HepG2 (cell line): Measurements from ENCODE around the gene USP10. TPM values are rescaled to one million over a fixed set of nuclear protein-coding genes. Genes with fewer than 3 reads are reported as not detected.

ENCODE experiments used
- ARID2 ChIP-seq: sonication (generic); formaldehyde crosslinking; IDR thresholded peaks from 2 replicates; pipeline ENCODE4 v1.8.1; 2022; ENCODE audit warnings: mild to moderate bottlenecking, missing genetic modification reagents, borderline replicate concordance
- ARNT ChIP-seq: fragments of 450-650 bp; IDR thresholded peaks from 2 replicates; pipeline ENCODE4 v1.6.1; 2017
- BHLHE40 ChIP-seq: IDR thresholded peaks from 2 replicates; pipeline ENCODE4 v1.6.1; 2011; ENCODE audit warnings: low read length, improper control_type of control experiment
- HMGXB4 ChIP-seq, 2 experiments: sonication (generic) in 1 of 2; formaldehyde crosslinking in 1 of 2; IDR thresholded peaks; 2 replicates each; pipeline versions ENCODE4 v1.4.0 to v1.6.1; 2018 to 2020; ENCODE audit warnings: missing genetic modification reagents in 2 of 2, borderline replicate concordance in 1 of 2, low read depth in 1 of 2, mild to moderate bottlenecking in 1 of 2, missing biosample characterization in 1 of 2
- HNF4A ChIP-seq: sonication (generic); formaldehyde crosslinking; IDR thresholded peaks from 2 replicates; pipeline ENCODE4 v1.4.0; 2020; ENCODE audit warnings: missing genetic modification reagents
- HNRNPUL1 ChIP-seq: fragments of 200-400 bp; formaldehyde crosslinking; IDR thresholded peaks from 2 replicates; pipeline ENCODE4 v1.6.1; 2017; ENCODE audit warnings: low read depth, mild to moderate bottlenecking, low read length, moderate library complexity
- KAT7 ChIP-seq: IDR thresholded peaks from 2 replicates; pipeline ENCODE4 v1.6.1; 2018; ENCODE audit warnings: borderline replicate concordance, missing compliant biosample characterization
- KAT8 ChIP-seq: IDR thresholded peaks from 2 replicates; pipeline ENCODE4 v1.6.1; 2016; ENCODE audit warnings: missing genetic modification reagents, missing compliant biosample characterization
- MAFK ChIP-seq, 2 experiments: IDR thresholded peaks in 1 of 2; conservative IDR thresholded peaks in 1 of 2; 2 replicates each; pipeline ENCODE4 v1.6.1; 2011; ENCODE audit warnings: improper control_type of control experiment in 2 of 2, low read length in 2 of 2
- MIXL1 ChIP-seq: IDR thresholded peaks from 2 replicates; pipeline ENCODE4 v1.6.1; 2016
- MTF2 ChIP-seq: sonication (generic); formaldehyde crosslinking; IDR thresholded peaks from 2 replicates; pipeline ENCODE4 v1.5.0; 2020; ENCODE audit warnings: missing genetic modification reagents, borderline replicate concordance
- PLSCR1 ChIP-seq: sonication (generic); formaldehyde crosslinking; IDR thresholded peaks from 2 replicates; pipeline ENCODE4 v1.5.0; 2020; ENCODE audit warnings: missing genetic modification reagents, mild to moderate bottlenecking, borderline replicate concordance
- RAD21 ChIP-seq: fragments of 450-650 bp; formaldehyde crosslinking; IDR thresholded peaks from 2 replicates; pipeline ENCODE4 v1.5.0; 2020; ENCODE audit warnings: mild to moderate bottlenecking
- SRSF9 ChIP-seq: fragments of 200-400 bp; formaldehyde crosslinking; IDR thresholded peaks from 2 replicates; pipeline ENCODE4 v1.6.1; 2018; ENCODE audit warnings: borderline replicate concordance, mild to moderate bottlenecking, low read depth, low read length; ENCODE audit not compliant: insufficient read depth, poor library complexity, severe bottlenecking
- USF2 ChIP-seq, 2 experiments: sonication (generic) in 1 of 2; formaldehyde crosslinking in 1 of 2; IDR thresholded peaks; 2 replicates each; pipeline versions ENCODE4 v1.5.1 to v1.6.1; 2011 to 2020; ENCODE audit warnings: borderline replicate concordance in 1 of 2, low read depth in 1 of 2, low read length in 1 of 2, mild to moderate bottlenecking in 1 of 2, missing genetic modification reagents in 1 of 2, moderate library complexity in 1 of 2
- WIZ ChIP-seq: sonication (generic); formaldehyde crosslinking; IDR thresholded peaks from 2 replicates; pipeline ENCODE4 v1.5.1; 2020; ENCODE audit warnings: mild to moderate bottlenecking, missing genetic modification reagents
- ZNF446 ChIP-seq: sonication (generic); formaldehyde crosslinking; IDR thresholded peaks from 2 replicates; pipeline ENCODE4 v1.5.0; 2020; ENCODE audit warnings: mild to moderate bottlenecking, missing genetic modification reagents
- ZNF567 ChIP-seq: sonication (generic); formaldehyde crosslinking; IDR thresholded peaks from 2 replicates; pipeline ENCODE4 v1.8.1; 2023; ENCODE audit warnings: mild to moderate bottlenecking, missing genetic modification reagents, borderline replicate concordance
- ZSCAN9 ChIP-seq: IDR thresholded peaks from 2 replicates; pipeline ENCODE4 v1.6.1; 2016; ENCODE audit warnings: borderline replicate concordance
- ZXDC ChIP-seq: sonication (generic); formaldehyde crosslinking; IDR thresholded peaks from 2 replicates; pipeline ENCODE4 v1.5.0; 2020; ENCODE audit warnings: mild to moderate bottlenecking, missing genetic modification reagents
- polyA plus RNA-seq, 8 experiments: library from polyadenylated mRNA; depleted of rRNA in 3 of 8; stranded (reverse) in 7 of 8; unstranded in 1 of 8; fragments of >200 nt; fragmentation: Illumina TruSeq in 4 of 8; extraction: Trizol in 4 of 8; gene quantifications; 2 replicates each; pipeline versions ENCODE4 v1.2.1 to v1.2.3, GENCODE V29; 2011 to 2016; ENCODE audit warnings: low read depth in 4 of 8, missing spikeins in 1 of 8, mixed read lengths in 1 of 8; ENCODE audit not compliant: insufficient read depth in 1 of 8
- total RNA-seq, 5 experiments: library from RNA; depleted of rRNA; stranded (reverse); fragments of >200 nt; fragmentation: Illumina TruSeq; extraction: Trizol; gene quantifications; 2 replicates each; pipeline ENCODE4 v1.2.3, GENCODE V29; 2016; ENCODE audit warnings: low read depth in 1 of 5

Gene USP10
- total and polyA plus RNA-seq, 2 of the 13 experiments (the other 11 are each of a cell fraction or from before 2014, with no cell fraction given), result 79.1 to 122 TPM

DNA sequence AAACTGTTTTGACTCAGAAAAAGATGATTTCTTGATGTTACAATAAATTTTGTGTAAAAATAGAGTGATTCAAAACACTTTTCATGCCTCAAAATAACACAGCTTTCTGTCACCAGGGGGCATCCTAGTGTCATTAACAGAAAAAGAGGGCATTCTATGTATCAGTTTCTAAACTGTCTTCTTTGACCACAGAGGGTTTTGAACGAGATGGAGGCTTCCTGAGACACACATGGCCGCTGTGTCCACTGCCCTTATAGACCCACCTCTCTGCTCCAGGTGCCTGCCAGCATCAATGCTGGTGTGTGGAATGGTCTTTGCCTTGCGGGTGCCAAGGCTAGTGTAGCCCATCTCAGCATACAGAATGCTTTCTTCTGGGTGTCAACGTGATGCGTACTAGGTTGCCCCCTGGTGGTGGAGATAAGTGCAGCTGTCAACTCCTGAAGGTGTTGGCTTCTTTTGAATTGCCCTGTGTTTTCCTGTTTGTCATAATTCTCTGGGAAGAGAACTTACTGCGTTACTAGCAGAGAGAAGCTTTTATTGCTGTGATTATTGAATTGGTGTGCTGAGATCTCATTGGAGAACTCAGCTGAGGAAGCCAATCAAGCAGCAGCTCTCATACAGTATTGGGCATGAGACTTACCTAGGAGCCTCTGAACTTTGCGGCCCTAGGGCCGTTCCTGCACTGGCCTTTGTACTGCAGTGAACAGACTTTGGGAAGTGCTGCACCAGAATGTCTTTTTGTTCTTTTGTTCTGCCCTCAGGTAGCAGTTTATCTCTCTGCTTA, 38.6 kb downstream of the USP10 start (continued):
- TF ChIP-seq HMGXB4 (CRISPR knock-in tag; IDR thresholded peaks at IDR 0.05; ENCODE audit: borderline replicate concordance in 1 of 2, low read depth in 1 of 2) (peak; percentile 71 to 72; a peak in 2 of 4 replicates), KAT7 (CRISPR knock-in tag) (no peak), BHLHE40 (0 out of 2 replicates have a peak, but pooled peaks have one; percentile 4), RAD21 (peak; percentile 39), HNRNPUL1 (no peak), ZXDC (CRISPR knock-in tag) (no peak), ARNT (no peak), MTF2 (CRISPR knock-in tag) (no peak), HNF4A (peak; percentile 39; the same call in 1 of the 2 replicates), ZNF567 (CRISPR knock-in tag) (0 out of 2 replicates have a peak, but pooled peaks have one; percentile 31), USF2 (IDR thresholded peaks at IDR 0.05; ENCODE audit: low read depth, low read length) (0 out of 2 replicates have a peak, but pooled peaks have one; percentile 1), USF2 (CRISPR knock-in tag; IDR thresholded peaks at IDR 0.05; ENCODE audit: borderline replicate concordance) (no peak), WIZ (CRISPR knock-in tag) (no peak), ZSCAN9 (no peak), PLSCR1 (CRISPR knock-in tag) (no peak), MIXL1 (CRISPR knock-in tag) (peak; percentile 44; the same call in 1 of the 2 replicates), ZNF446 (CRISPR knock-in tag) (0 out of 2 replicates have a peak, but pooled peaks have one; percentile 15), KAT8 (no peak), SRSF9 (no peak), ARID2 (CRISPR knock-in tag) (no peak), MAFK (conservative IDR thresholded peaks at IDR 0.05 in 1 of 2, IDR thresholded peaks at IDR 0.05 in 1 of 2; ENCODE audit: low read length in 2 of 2) (no peak)
